B cell (primary cell): ENCODE results near the gene XYLT1. TPM values are rescaled to one million over a fixed set of nuclear protein-coding genes. Genes with fewer than 3 reads are reported as not detected.
A peak's percentile ranks its signal among the peaks of the same experiment; 100 is the strongest.

Source experiments
- ATAC-seq: fragments of 200-7000 bp; cut with Tn5 transposase; one replicate; pipeline ENCODE4 v1.10.0; 2021; ENCODE audit warnings: low read depth, mild to moderate bottlenecking, moderate number of reproducible peaks, moderate library complexity
- CTCF ChIA-PET: fragments of 350-600 bp; sonication (Branson Sonifier 250); formaldehyde crosslinking; loops from one replicate; lab custom pipeline; 2021; ENCODE audit warnings: antibody characterized with exemption, inconsistent platforms; lab: Charles Lee
- POLR2A ChIA-PET: fragments of 350-600 bp; sonication (Branson Sonifier 250); formaldehyde crosslinking; loops from one replicate; lab custom pipeline; 2021; ENCODE audit warnings: antibody characterized with exemption; lab: Charles Lee
- DNase-seq: peaks from one replicate; pipeline ENCODE4 v3.0.0; 2013
- H2AFZ ChIP-seq: 2 replicates; pipeline ENCODE4 v1.6.1; 2012; ENCODE audit warnings: mild to moderate bottlenecking, low read depth, low read length; ENCODE audit not compliant: insufficient read depth, poor library complexity, severe bottlenecking
- H3K27ac ChIP-seq, 2 donors: 1 replicate in 1 of 2; 2 replicates in 1 of 2; pipeline ENCODE4 v1.5.1; 2012 to 2013; ENCODE audit warnings: low read length in 2 of 2, mild to moderate bottlenecking in 2 of 2, moderate library complexity in 1 of 2
- H3K27me3 ChIP-seq, 4 experiments: fragments of 200-600 bp in 1 of 4; sonication (generic) in 1 of 4; replicated peaks in 1 of 4; 1 replicate in 2 of 4; 2 replicates in 2 of 4; pipeline versions ENCODE4 v1.6.1 to v1.7.0; 2013 to 2016; ENCODE audit warnings: low read length in 3 of 4, mild to moderate bottlenecking in 2 of 4, mixed read lengths in 1 of 4, moderate library complexity in 1 of 4; ENCODE audit not compliant: insufficient read depth in 4 of 4, control insufficient read depth in 3 of 4; ENCODE audit errors: control extremely low read depth in 1 of 4
- H3K36me3 ChIP-seq, 2 experiments: replicated peaks in 1 of 2; 1 replicate in 1 of 2; 2 replicates in 1 of 2; pipeline versions ENCODE4 v1.6.1 to v1.7.1; 2013; ENCODE audit warnings: low read length in 1 of 2; ENCODE audit not compliant: insufficient read depth in 2 of 2, control insufficient read depth in 1 of 2; ENCODE audit errors: control extremely low read depth in 1 of 2, extremely low read depth in 1 of 2
- H3K4me1 ChIP-seq, 2 donors: fragments of 200-600 bp in 1 of 2; sonication (generic) in 1 of 2; 1 replicate in 1 of 2; 2 replicates in 1 of 2; pipeline versions ENCODE4 v1.5.1 to v1.6.1; 2013 to 2017; ENCODE audit warnings: low read length in 2 of 2; ENCODE audit not compliant: control insufficient read depth in 2 of 2, insufficient read depth in 2 of 2
- H3K4me2 ChIP-seq: replicated peaks from 2 replicates; pipeline ENCODE3; 2012; ENCODE audit warnings: mild to moderate bottlenecking, low read depth, low read length; ENCODE audit not compliant: poor library complexity, severe bottlenecking
- H3K4me3 ChIP-seq, 5 experiments: fragments of 200-600 bp in 1 of 5; sonication (generic) in 1 of 5; 1 replicate in 3 of 5; 2 replicates in 2 of 5; pipeline versions ENCODE4 v1.5.1 to v1.7.0; 2011 to 2016; ENCODE audit warnings: low read length in 4 of 5, mild to moderate bottlenecking in 4 of 5, low read depth in 2 of 5, control low read depth in 1 of 5, moderate library complexity in 1 of 5; ENCODE audit not compliant: insufficient read depth in 1 of 5; ENCODE audit errors: control extremely low read depth in 1 of 5, extremely low read depth in 1 of 5
- H3K79me2 ChIP-seq: fragments of 200-600 bp; sonication (generic); one replicate; pipeline ENCODE4 v1.6.0; 2016; ENCODE audit warnings: low read length; ENCODE audit not compliant: control insufficient read depth, insufficient read depth
- H3K9ac ChIP-seq: fragments of 200-600 bp; sonication (generic); 2 replicates; pipeline ENCODE4 v1.6.1; 2017; ENCODE audit warnings: mild to moderate bottlenecking, low read length, moderate library complexity
- H3K9me3 ChIP-seq, 3 donors: one replicate each; pipeline versions ENCODE4 v1.6.1 to v1.7.1; 2013; ENCODE audit warnings: low read length in 2 of 3; ENCODE audit not compliant: control insufficient read depth in 2 of 3, insufficient read depth in 1 of 3; ENCODE audit errors: control extremely low read depth in 1 of 3
- H4K20me1 ChIP-seq: 2 replicates; pipeline ENCODE4 v1.6.0; 2012; ENCODE audit warnings: mild to moderate bottlenecking, low read length; ENCODE audit not compliant: insufficient read depth, control insufficient read depth, poor library complexity, severe bottlenecking
- H3K27ac Mint-ChIP-seq: one replicate; pipeline ENCODE4 v1.8.0; 2021; ENCODE audit warnings: mixed read lengths
- H3K27me3 Mint-ChIP-seq: one replicate; pipeline ENCODE4 v1.8.0; 2021; ENCODE audit warnings: mixed read lengths
- H3K4me1 Mint-ChIP-seq: one replicate; pipeline ENCODE4 v1.8.0; 2021; ENCODE audit warnings: mixed read lengths
- H3K4me3 Mint-ChIP-seq: one replicate; pipeline ENCODE4 v1.8.0; 2021; ENCODE audit warnings: mixed read lengths
- H3K9me3 Mint-ChIP-seq: one replicate; pipeline ENCODE4 v1.8.0; 2022; ENCODE audit warnings: mixed read lengths; ENCODE audit not compliant: insufficient read depth
- CTCF ChIP-seq: fragments of 200-600 bp; IDR thresholded peaks from one replicate; pipeline ENCODE4 v1.8.0; 2022; ENCODE audit warnings: antibody characterized with exemption, mild to moderate bottlenecking
- EZH2 ChIP-seq: IDR thresholded peaks from 2 replicates; pipeline ENCODE4 v1.6.1; 2012; ENCODE audit warnings: borderline replicate concordance, low read depth, mild to moderate bottlenecking, moderate library complexity, low read length; ENCODE audit not compliant: insufficient read depth, poor library complexity, severe bottlenecking
- WGBS: methylation state at CpG from one replicate; pipeline ENCODE4 v1.1.5; 2013; ENCODE audit warnings: missing lambda C conversion rate; ENCODE audit not compliant: insufficient coverage; 5-methylcytosine and 5-hydroxymethylcytosine counted together
- intact Hi-C: fragments of 100-400 bp; cut with micrococcal nuclease; formaldehyde crosslinking; loops from one replicate; pipeline ENCODE4 v1.10.0; 2022
- polyA plus RNA-seq: library from polyadenylated mRNA; depleted of rRNA; stranded (reverse); fragments of >200 nt; gene quantifications from 2 replicates; pipeline ENCODE4 v1.2.3, GENCODE V29; 2012
- total RNA-seq, 2 donors: library from RNA; stranded (reverse); fragments of 120-200 nt in 1 of 2; gene quantifications; 1 replicate in 1 of 2; 2 replicates in 1 of 2; pipeline versions ENCODE4 v1.2.3 to v1.2.4, GENCODE V29; 2013 to 2022

The XYLT1 gene
- total and polyA plus RNA-seq, 2 donors (not counting 1 experiment from before 2014, with no cell fraction given): 8.7 to 59.6 TPM

- Histone ChIP-seq H3K27ac (peak overlapping the region in 1 of 2 donors; percentile 15), H3K4me2 (peak overlapping the region; percentile 70), H2AFZ (no peak overlapping the region), H3K9me3 (no peaks in the 10 kb centered on the region), H3K79me2 (peaks cover 96% of the 10 kb centered on the region), H3K27me3 (no peaks in the 10 kb centered on the region), H3K4me1 (peaks cover 48 to 50% of the 10 kb centered on the region in 2 donors), H3K4me3 (peak overlapping the region in 1 of 5 experiments; percentile 19), H4K20me1 (peaks cover 38% of the 10 kb centered on the region), H3K9ac (peak overlapping the region; percentile 47), H3K36me3 (peaks cover 0 to 8% of the 10 kb centered on the region in 2 experiments)
- H3K27me3 Mint-ChIP-seq: no peaks in the 10 kb centered on the region
- peak overlapping the region; percentile 84 for H3K4me3 Mint-ChIP-seq
- H3K27ac Mint-ChIP-seq: peak overlapping the region; percentile 79
- ChIA-PET CTCF (interaction anchor here (0.9 to 1.9 kb wide), 4 partner anchors 9 to 159 kb away, joined by 3 to 5 read pairs (median 4); no protein-coding TSS in a partner anchor), POLR2A (interaction anchor here (0.9 to 1.2 kb wide), 3 partner anchors 74 to 91 kb away, joined by 3 read pairs; no protein-coding TSS in a partner anchor)
- WGBS: 16% methylated on average over 8 of the region's 12 CpGs
- TF ChIP-seq CTCF (no peak), EZH2 (no peak)
- peaks cover 54% of the 10 kb centered on the region for H3K4me1 Mint-ChIP-seq
- intact Hi-C loops: loop anchor here (1.0 to 5.0 kb wide), 3 partner anchors 10 to 83 kb away; partner anchors contain the start of gene XYLT1
- DNase-seq (peak; percentile 73), ATAC-seq (peak; percentile 81)
- no peaks in the 10 kb centered on the region for H3K9me3 Mint-ChIP-seq
These were observed 10.7 kb downstream of the XYLT1 start for GRCh38 chr16:17459903-17460521.

DNA sequence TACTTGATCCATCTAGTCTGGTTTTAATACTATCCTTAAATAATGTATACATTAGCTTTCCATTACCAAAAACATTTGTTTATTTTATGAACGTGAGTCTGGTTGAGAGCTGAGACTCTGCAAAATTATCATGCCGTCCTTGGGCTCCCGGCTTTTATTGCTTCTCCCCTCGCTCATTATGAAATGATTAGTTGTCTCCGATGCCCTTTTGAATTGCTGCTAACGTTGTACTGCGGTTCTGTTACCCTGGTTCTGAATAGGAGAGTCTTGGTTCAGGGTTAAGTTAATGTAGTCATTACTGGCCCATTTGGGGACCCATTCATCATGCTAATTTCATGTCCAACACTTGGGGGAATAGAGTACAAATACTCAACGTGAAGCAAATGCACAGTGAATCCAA, 12.8 kb downstream of the XYLT1 start:
- H3K9ac ChIP-seq: no peak overlapping the region
- WGBS: 95% methylated on average over 4 of the region's 8 CpGs
- H3K4me1 Mint-ChIP-seq: peaks cover 43% of the 10 kb centered on the region
- no peak overlapping the region for H3K4me2 ChIP-seq
- intact Hi-C loops: no loop called here
- H3K27ac Mint-ChIP-seq: no peak overlapping the region
- DNase-seq: no peak
- H3K27me3 Mint-ChIP-seq: no peaks in the 10 kb centered on the region
- ChIA-PET CTCF (interaction anchor here (0.6 kb wide), 1 partner anchor 28 kb away, joined by 3 read pairs; no protein-coding TSS in a partner anchor), POLR2A (no interaction called here)
- no peak overlapping the region for H3K4me3 ChIP-seq
- no peak for TF ChIP-seq EZH2
- no peak for TF ChIP-seq CTCF
- H3K27ac ChIP-seq: no peak overlapping the region
- H3K4me1 ChIP-seq: peaks cover 38 to 42% of the 10 kb centered on the region in 2 donors
- H4K20me1 ChIP-seq: peaks cover 31% of the 10 kb centered on the region
- no peak overlapping the region for H3K4me3 Mint-ChIP-seq
- peaks cover 83% of the 10 kb centered on the region for H3K79me2 ChIP-seq
- no peaks in the 10 kb centered on the region for H3K27me3 ChIP-seq
- no peak overlapping the region for H2AFZ ChIP-seq
- H3K9me3 Mint-ChIP-seq: no peaks in the 10 kb centered on the region
- no peaks in the 10 kb centered on the region for H3K9me3 ChIP-seq
- H3K36me3 ChIP-seq: peaks cover 0 to 14% of the 10 kb centered on the region in 2 experiments
- ATAC-seq: no peak
